ENCODE data around the gene CES3.
"Not testable (repeated sequence)": the region's sequence is repeated elsewhere in the genome, so short reads cannot be mapped to it uniquely, and the experiment has no call there.

Gene CES3

DNA sequence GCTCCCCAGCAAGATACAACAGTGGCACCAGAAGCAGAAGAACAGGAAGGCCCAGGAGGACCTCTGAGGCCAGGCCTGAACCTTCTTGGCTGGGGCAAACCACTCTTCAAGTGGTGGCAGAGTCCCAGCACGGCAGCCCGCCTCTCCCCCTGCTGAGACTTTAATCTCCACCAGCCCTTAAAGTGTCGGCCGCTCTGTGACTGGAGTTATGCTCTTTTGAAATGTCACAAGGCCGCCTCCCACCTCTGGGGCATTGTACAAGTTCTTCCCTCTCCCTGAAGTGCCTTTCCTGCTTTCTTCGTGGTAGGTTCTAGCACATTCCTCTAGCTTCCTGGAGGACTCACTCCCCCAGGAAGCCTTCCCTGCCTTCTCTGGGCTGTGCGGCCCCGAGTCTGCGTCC, 11.9 kb downstream of the CES3 start:
- no peak for DNase-seq

DNA sequence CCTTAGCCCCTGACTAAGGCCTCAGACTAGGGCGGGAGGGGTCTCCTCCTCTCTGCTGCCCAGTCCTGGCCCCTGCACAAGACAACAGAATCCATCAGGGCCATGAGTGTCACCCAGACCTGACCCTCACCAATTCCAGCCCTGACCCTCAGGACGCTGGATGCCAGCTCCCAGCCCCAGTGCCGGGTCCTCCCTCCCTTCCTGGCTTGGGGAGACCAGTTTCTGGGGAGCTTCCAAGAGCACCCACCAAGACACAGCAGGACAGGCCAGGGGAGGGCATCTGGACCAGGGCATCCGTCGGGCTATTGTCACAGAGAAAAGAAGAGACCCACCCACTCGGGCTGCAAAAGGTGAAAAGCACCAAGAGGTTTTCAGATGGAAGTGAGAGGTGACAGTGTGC, 12.7 kb downstream of the CES3 start:
- no peak for DNase-seq

- DNase-seq, result not testable (repeated sequence)
Measured at GRCh38 chr16:66974156-66974931, 13.3 kb downstream of the CES3 start.

DNA sequence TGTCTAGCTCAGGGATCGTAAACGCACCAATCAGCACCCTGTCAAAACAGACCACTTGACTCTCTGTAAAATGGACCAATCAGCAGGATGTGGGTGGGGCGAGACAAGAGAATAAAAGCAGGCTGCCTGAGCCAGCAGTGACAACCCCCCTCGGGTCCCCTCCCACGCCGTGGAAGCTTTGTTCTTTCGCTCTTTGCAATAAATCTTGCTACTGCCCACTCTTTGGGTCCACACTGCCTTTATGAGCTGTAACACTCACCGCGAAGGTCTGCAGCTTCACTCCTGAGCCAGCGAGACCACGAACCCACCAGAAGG, 13.8 kb downstream of the CES3 start:
- DNase-seq, result not testable (repeated sequence)

GRCh38 chr16:66975302-66975893, 14.3 kb downstream of the CES3 start:
- no peak for DNase-seq

DNA sequence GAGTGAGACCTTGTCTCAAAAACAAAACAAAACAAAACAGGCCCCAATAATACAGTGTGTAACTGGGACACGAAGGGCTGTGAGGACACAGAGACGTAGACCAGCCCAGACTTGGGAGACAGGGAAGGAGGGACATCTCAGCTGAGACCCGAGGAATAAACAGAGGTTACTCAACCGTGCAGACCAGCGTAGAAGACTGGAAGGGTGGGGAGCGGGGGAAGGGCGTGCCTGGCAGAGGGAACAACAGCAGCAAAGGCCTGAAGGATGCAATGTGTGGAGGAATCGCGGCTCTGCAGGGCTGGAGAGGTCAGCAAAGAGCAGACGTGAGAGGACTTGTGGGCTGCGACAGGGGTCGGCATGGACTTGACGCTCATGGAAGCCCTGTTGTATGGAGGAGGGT, 15.7 kb downstream of the CES3 start:
- no peak for DNase-seq

- DNase-seq, result peak; percentile 78
Measured at GRCh38 chr16:66977341-66978113, 16.5 kb downstream of the CES3 start.

- DNase-seq, result peak; percentile 30
Measured at GRCh38 chr16:66979011-66979717, 18.1 kb downstream of the CES3 start.

DNA sequence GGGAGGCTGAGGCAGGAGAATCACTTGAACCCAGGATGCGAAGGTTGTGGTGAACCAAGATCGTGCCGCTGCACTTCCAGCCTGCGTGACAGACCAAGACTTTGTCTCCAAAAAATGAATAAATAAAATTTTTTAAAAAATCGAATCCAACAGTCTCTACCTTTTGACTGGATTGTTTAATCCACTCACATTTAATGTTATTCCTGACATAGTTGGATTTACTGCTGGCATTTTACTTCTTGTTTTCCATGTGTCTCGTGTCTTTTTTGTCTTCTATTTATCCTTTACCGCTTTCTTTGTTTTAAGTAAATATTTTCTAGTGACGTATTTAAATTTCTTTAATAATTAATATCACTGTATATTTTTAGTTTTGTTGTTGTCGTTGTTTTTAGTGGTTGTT, 22.0 kb downstream of the CES3 start:
- DNase-seq, result no peak

GRCh38 chr16:66984892-66985311, 23.8 kb downstream of the CES3 start:
- DNase-seq, result no peak

DNA sequence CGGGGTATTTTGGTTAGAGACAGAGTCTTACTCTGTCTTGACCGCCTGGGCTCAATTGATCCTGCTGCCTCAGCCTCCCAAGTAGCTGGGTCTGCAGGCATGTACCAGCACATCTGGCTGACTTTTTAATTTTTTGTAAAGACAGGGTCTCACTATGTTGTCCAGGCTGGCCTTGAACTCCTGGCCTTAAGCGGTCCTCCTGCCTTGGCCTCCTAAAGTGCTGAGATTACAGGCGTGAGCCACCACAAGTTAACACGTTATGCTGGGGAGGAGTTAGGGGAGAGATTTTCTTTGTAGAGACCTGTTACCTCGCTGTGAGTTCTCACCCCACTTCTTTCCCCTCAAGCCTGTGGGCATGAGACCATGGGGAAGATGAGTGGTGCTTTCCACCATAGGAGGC, 25.5 kb downstream of the CES3 start:
- no peak for DNase-seq

GRCh38 chr16:66988197-66988788, 27.2 kb downstream of the CES3 start, which contains the start of gene CES4A:
CES4A (plus strand) TSS chr16:66988589; CDS start chr16:66988773, 184 bp downstream.
- DNase-seq, result no peak

GRCh38 chr16:66991545-66992077, 30.5 kb downstream of the CES3 start:
- no peak for DNase-seq

DNA sequence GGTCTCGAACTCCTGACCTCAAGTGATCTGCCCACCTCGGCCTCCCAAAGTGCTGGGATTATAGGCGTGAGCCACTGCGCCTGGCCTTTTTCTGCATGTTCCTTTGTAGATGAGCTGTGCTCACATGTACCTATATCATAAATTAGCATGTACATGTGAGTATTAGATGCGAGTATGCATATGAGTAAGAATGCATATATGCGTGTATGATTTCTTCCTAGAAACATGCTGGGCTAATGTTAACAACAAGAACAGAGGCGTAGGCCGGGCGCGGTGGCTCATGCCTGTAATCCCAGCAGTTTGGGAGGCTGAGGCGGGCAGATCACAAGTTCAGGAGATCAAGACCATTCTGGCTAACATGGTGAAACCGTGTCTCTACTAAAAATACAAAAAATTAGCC, 32.5 kb downstream of the CES3 start:
- DNase-seq, result not testable (repeated sequence)

DNA sequence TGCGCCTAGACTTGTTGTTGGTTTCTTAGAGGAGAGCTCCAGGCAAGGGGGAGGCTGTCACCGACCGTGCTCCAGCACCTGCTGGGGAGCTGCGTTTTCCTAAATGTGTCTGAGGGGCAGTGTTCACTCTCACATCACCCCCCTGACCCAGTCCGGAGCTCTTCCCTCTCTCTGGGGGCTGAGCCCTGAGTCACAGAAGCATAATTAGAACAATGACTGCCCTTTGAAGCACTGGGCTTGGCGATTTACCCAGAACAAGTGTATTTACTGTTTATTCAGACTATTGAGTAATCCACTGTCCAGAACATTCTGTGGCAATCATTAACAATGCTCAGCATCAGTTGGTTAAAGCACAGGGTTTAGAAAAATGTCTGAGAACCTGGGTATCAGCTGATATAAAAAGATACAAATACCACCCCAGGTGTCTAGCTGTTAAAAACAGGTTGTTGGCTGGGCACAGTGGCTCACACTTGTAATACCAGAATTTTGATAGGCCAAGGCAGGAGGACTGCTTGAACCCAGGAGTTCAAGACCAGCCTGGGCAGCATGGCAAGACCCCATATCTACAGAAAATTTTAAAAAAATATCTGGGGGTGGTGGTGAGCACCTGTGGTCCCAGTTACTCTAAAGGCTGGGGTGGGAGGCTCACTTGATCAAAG, 35.4 kb downstream of the CES3 start:
- no peak for DNase-seq

DNA sequence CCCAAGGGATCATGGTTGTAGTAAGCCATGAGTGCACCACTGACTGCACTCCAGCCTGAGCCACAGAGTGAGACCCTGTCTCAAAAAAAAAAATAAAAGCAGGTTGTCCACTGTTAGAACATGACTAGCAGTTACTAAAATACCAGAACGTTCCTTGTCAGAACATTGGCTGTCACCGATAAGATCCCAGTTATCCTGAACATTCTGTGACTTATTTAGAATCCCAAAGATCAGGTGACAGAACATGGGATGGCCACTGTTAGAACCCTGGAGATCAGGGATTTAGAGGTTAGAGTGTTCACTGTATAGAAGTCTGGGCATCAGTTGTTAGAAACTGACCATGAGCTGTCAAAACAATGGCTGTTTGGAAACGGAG, 35.9 kb downstream of the CES3 start:
- no peak for DNase-seq

GRCh38 chr16:67000384-67001351, 39.6 kb downstream of the CES3 start:
- peak; percentile 22 for DNase-seq

GRCh38 chr16:67001726-67002125, 40.7 kb downstream of the CES3 start:
- no peak for DNase-seq

DNA sequence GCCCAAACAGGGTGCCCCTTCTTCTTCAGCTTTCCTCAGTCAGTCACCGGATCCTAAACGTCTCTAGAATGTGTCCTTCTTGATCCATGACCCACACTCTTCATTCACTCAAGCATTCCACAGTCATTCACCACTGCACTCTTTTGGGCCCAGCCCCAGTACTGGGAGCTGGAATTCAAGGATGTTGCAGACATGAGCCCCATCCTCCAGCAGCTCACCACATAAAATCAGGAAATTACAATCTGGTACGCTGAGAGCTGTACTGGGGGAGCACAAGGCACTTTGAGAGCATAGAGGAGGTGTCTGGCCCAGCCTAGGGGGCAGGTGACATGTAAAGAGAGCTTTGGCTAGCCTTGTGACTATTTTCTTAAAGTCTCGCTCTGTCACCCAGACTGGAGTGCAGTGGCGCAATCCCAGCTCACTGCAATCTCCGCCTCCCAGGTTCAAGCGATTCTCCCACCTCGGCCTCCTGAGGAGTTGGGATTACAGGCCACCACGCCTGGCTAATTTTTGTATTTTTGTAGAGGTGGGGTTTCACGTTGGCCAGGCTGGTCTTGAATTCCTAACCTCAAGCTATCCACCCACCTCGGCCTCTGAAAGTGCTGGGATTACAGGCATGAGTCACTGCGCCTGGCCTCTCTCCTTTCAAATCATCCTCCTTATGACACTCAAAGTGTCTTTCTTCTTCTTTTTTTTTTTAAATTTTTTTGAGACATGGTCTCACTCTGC, 46.0 kb downstream of the CES3 start:
- DNase-seq, result peak; percentile 25

- DNase-seq, result no peak
Measured at GRCh38 chr16:67009158-67009557, 48.1 kb downstream of the CES3 start.

Data from fibroblast of skin of scalp (primary cell).